DLD1 (cell line): ENCODE results near the gene SLC39A3.

Experiments
- in situ Hi-C: cut with HindIII; loops from 2 replicates; pipeline ENCODE4 v1.10.0; 2017; ENCODE audit warnings: low sequenced_read_pairs

The SLC39A3 gene

GRCh38 chr19:2769218-2769617, 29.4 kb upstream of the SLC39A3 start:
- in situ Hi-C loops: no loop called here

- in situ Hi-C loops: no loop called here
Observed at GRCh38 chr19:2768365-2769132, 28.7 kb upstream of the SLC39A3 start.

- in situ Hi-C loops: no loop called here
Observed at GRCh38 chr19:2767688-2768087, 27.9 kb upstream of the SLC39A3 start.

GRCh38 chr19:2766594-2767372, 27.0 kb upstream of the SLC39A3 start:
- in situ Hi-C loops: no loop called here

GRCh38 chr19:2765376-2765775, 25.6 kb upstream of the SLC39A3 start:
- in situ Hi-C loops: no loop called here

DNA sequence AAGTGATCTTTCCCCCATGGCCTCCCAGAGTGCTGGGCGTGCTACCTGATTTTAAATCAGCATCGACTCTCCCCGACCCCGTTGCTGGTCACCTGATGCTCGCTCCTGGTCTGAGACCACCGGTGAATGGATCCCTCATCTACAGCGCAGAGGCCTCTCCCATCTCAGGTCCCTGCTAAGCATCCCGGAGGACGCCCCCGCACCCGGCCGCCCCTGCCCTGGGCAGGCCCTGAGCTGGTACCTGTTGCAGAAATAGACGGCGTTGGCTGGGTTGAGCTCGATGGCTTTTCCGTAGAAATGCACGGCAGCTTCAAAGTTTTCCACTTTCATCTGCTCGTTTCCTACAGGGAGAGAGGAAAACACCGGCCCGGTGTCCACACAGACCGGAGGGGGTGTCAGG, 25.1 kb upstream of the SLC39A3 start:
- in situ Hi-C loops: no loop called here

DNA sequence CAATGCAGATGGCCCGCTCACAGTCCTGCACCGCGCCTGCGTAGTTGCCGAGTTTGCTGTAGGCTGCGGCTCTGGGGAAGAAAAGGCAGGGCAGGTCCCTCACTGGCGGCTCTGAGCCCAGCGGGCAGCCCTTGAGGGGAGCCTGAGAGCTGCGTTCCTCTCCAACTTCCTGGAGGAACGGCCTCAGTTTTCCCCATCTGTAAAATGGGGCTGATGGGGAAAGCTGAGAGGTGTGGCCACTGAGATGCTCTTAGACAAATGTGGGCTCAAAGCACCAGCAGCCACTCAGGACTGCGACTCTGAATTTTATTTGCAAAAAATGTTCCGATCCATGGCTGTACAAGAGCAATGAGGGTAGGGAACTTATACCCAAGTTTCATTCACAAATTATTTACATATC, 23.9 kb upstream of the SLC39A3 start:
- in situ Hi-C loops: no loop called here

- in situ Hi-C loops: no loop called here
Observed at GRCh38 chr19:2762783-2763496, 23.1 kb upstream of the SLC39A3 start.

- in situ Hi-C loops: no loop called here
Observed at GRCh38 chr19:2761876-2762782, 22.3 kb upstream of the SLC39A3 start.

DNA sequence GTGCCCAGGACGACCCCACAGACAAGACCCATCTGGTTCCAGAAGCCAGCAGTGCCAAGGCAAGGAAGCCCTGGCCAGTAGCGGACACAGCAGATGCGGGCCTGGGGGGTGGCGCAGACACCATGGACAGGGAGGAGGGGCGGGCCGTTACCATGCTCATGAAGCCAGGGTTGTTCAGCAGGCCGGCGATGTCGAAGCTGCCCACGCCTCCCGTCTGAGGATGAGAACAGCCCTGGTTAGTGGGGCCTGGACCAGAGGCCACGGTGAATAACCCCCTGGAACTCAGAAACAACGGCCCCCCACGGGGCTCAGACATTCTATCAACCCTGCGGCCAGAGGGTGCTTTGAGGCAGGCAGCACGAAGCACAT, 21.5 kb upstream of the SLC39A3 start:
- in situ Hi-C loops: no loop called here

DNA sequence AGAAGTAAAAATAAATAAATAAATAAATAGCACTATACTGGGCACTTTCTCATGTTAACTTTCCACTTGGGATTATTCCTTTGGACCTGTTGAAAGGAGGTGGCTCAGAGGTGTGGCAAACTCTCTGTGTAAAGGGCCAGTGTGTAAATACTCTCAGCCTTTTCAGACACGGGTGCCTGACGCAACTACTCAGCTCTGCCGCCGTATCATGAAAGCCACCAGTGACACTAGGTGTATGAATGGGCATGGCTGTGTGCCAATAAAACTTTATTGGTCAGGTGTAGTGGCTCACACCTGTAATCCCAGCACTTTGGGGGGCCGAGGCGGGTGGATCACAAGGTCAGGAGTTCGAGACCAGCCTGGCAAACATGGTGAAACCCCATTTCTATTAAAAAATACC, 20.1 kb upstream of the SLC39A3 start:
- in situ Hi-C loops: no loop called here

DNA sequence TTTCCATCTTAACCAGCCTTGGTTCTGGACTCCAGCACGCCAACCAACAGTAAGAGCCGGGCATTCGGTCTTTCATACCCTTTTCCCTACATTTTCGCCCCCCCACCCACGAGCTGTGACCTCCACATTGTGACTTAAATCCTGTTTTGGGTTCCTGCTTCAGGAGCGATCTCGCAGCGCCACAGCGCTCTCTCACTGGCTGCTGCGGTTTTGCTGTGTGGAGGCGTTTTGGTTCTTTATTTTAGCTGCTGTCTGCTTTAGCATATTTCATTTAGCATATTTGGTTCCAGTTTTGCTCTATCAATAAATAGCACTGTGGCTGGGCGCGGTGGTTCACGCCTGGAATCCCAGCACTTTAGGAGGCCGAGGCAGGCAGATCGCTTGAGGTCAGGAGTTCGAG, 19.5 kb upstream of the SLC39A3 start:
- in situ Hi-C loops: no loop called here

GRCh38 chr19:2758601-2759313, 18.9 kb upstream of the SLC39A3 start:
- in situ Hi-C loops: no loop called here

GRCh38 chr19:2756921-2757881, 17.4 kb upstream of the SLC39A3 start:
- in situ Hi-C loops: no loop called here

- in situ Hi-C loops: no loop called here
Observed at GRCh38 chr19:2756477-2756876, 16.7 kb upstream of the SLC39A3 start.

- in situ Hi-C loops: no loop called here
Observed at GRCh38 chr19:2755811-2756210, 16.0 kb upstream of the SLC39A3 start.

- in situ Hi-C loops: no loop called here
Observed at GRCh38 chr19:2755448-2755705, 15.6 kb upstream of the SLC39A3 start.

- in situ Hi-C loops: no loop called here
Observed at GRCh38 chr19:2754659-2755447, 15.0 kb upstream of the SLC39A3 start.
